ENCODE results near the gene AFF3. TPM values are rescaled to one million over a fixed set of nuclear protein-coding genes. Genes with fewer than 3 reads are reported as not detected.

Gene AFF3
- total and polyA plus RNA-seq, 2 of the 8 experiments (the other 6 are each of a cell fraction or from before 2014, with no cell fraction given) = 0.27 to 3.0 TPM

DNA sequence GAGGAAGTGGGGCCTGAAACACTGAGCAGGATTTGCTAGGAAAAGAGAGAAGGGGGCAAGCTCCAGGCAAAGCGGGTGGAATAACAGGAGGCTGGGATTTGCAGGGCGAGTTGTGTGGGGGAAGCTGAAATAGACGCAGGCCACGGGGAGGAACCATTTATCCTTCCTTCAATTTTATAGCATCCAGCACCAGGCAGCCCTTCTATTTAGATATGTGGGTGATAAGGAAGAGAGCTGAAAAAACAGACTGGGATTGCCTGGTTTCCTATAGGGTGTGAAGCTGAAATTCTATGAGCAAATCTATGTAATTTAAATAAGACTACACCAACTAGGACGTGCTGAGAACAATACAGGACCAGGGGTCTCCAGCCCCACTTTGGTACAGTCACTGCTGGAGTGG is 520.6 kb downstream of the AFF3 start:
- Histone ChIP-seq H3K27ac (ENCODE audit: low read depth, low read length) (no peak overlapping the region), H3K23ac (ENCODE audit: insufficient read length) (no peak overlapping the region), H2AFZ (ENCODE audit: low read length) (no peak overlapping the region), H3K4me2 (ENCODE audit: insufficient read depth in 1 of 2, low read depth in 2 of 2, low read length in 2 of 2) (no peak overlapping the region), H3K9ac (replicated peaks in 1 of 4; ENCODE audit: extremely low read depth in 1 of 4, low read depth in 3 of 4, low read length in 3 of 4) (no peak overlapping the region), H2AK5ac (ENCODE audit: low read depth, low read length) (no peak overlapping the region), H3K79me1 (ENCODE audit: low read depth, low read length) (no peaks in the 10 kb centered on the region), H2BK12ac (ENCODE audit: low read depth, low read length) (no peak overlapping the region), H3K56ac (replicated peaks; ENCODE audit: insufficient read length, low read depth, low read length) (no peak overlapping the region), H3K79me2 (ENCODE audit: control insufficient read depth in 1 of 2, insufficient read depth in 2 of 2, low read length in 2 of 2) (no peaks in the 10 kb centered on the region), H3K23me2 (ENCODE audit: low read depth, low read length) (peaks cover 3% of the 10 kb centered on the region; the same call in 1 of the 2 replicates), H2BK20ac (ENCODE audit: low read length) (no peak overlapping the region), H4K20me1 (replicated peaks in 1 of 2; ENCODE audit: control insufficient read depth in 1 of 2, insufficient read depth in 2 of 2, low read length in 2 of 2) (no peaks in the 10 kb centered on the region), H3K14ac (ENCODE audit: insufficient read length) (no peak overlapping the region), H3K36me3 (ENCODE audit: control insufficient read depth in 2 of 4, insufficient read depth in 4 of 4, low read length in 3 of 4) (no peaks in the 10 kb centered on the region), H3K27me3 (replicated peaks in 1 of 4; ENCODE audit: control insufficient read depth in 3 of 4, extremely low read depth in 1 of 4, insufficient read depth in 3 of 4, low read length in 3 of 4) (no peaks in the 10 kb centered on the region; a peak in 1 of 7 replicates), H3K9me3 (ENCODE audit: insufficient read depth in 2 of 2, low read depth in 1 of 2, low read length in 1 of 2) (no peaks in the 10 kb centered on the region), H3K4ac (replicated peaks; ENCODE audit: insufficient read length, low read depth, low read length) (no peak overlapping the region), H3K18ac (ENCODE audit: extremely low read depth, low read length) (no peak overlapping the region), H2BK5ac (ENCODE audit: low read depth, low read length) (no peak overlapping the region), H4K91ac (replicated peaks; ENCODE audit: insufficient read length, low read length) (no peak overlapping the region), H3K4me1 (replicated peaks in 1 of 4; ENCODE audit: control insufficient read depth in 3 of 4, insufficient read depth in 4 of 4, low read length in 3 of 4) (no peaks in the 10 kb centered on the region; a peak in 1 of 7 replicates), H4K5ac (ENCODE audit: insufficient read length, low read depth, low read length) (no peak overlapping the region), H2BK120ac (replicated peaks; ENCODE audit: low read depth, low read length) (no peak overlapping the region), H2BK15ac (ENCODE audit: low read length) (no peak overlapping the region), H3K4me3 (ENCODE audit: extremely low read depth in 1 of 4, insufficient read depth in 2 of 4, low read depth in 3 of 4, low read length in 4 of 4) (no peak overlapping the region), H4K8ac (ENCODE audit: extremely low read depth, insufficient read depth, low read length) (no peak overlapping the region)
- WGBS, 2 experiments (ENCODE audit: extremely low coverage in 1 of 2, insufficient coverage in 1 of 2, insufficient read length in 1 of 2, insufficient replicate concordance in 2 of 2, low coverage in 1 of 2, low lambda C conversion rate in 2 of 2, missing lambda C conversion rate in 1 of 2) = 89% methylated on average over 5 of the region's 5 CpGs; no CpG with 5 or more reads in 1 of the 2 experiments
- CTCF ChIA-PET (ENCODE audit: partially characterized antibody) = interaction anchor here (0.7 to 2.2 kb wide), 3 partner anchors 220 to 640 kb away, joined by 3 to 7 read pairs (median 3); no protein-coding TSS in a partner anchor
- no peak for FAIRE-seq
- POLR2A ChIA-PET (ENCODE audit: partially characterized antibody) = no interaction called here
- DNase-seq (ENCODE audit: low read depth in 1 of 2, low spot score in 2 of 2) = no peak
- no peak for TF ChIP-seq JUN (IDR thresholded peaks at IDR 0.05; ENCODE audit: low read depth, low read length)
- TF ChIP-seq CHD2 (IDR thresholded peaks at IDR 0.05; ENCODE audit: low read length) = no peak
- TF ChIP-seq SRF (IDR thresholded peaks at IDR 0.05; ENCODE audit: low read depth, low read length) = no peak
- no peak for TF ChIP-seq TBP (IDR thresholded peaks at IDR 0.05; ENCODE audit: low read depth, low read length)
- TF ChIP-seq KDM4A (IDR thresholded peaks at IDR 0.05; ENCODE audit: low read depth, low read length, severe bottlenecking) = no peak
- no peak for TF ChIP-seq SUZ12 (IDR thresholded peaks at IDR 0.05; ENCODE audit: low read length)
- no peak for TF ChIP-seq NANOG (IDR thresholded peaks at IDR 0.05; ENCODE audit: insufficient read depth, low read depth, low read length, poor library complexity, severe bottlenecking)
- no peak for TF ChIP-seq EZH2 (IDR thresholded peaks at IDR 0.05; ENCODE audit: low read depth, low read length, severe bottlenecking)
- no peak for TF ChIP-seq JUND (IDR thresholded peaks at IDR 0.05; ENCODE audit: low read length)
